Fibroblast of skin of left biceps (primary cell): ENCODE results near the gene AHCYL1.
"Not testable (repeated sequence)": the region's sequence is repeated elsewhere in the genome, so short reads cannot be mapped to it uniquely, and the experiment has no call there.

Experiments
- DNase-seq, 2 experiments: peaks; one replicate each; pipeline ENCODE4 v3.0.0-alpha.2; 2013; ENCODE audit warnings: low read depth in 2 of 2

The AHCYL1 gene

DNA sequence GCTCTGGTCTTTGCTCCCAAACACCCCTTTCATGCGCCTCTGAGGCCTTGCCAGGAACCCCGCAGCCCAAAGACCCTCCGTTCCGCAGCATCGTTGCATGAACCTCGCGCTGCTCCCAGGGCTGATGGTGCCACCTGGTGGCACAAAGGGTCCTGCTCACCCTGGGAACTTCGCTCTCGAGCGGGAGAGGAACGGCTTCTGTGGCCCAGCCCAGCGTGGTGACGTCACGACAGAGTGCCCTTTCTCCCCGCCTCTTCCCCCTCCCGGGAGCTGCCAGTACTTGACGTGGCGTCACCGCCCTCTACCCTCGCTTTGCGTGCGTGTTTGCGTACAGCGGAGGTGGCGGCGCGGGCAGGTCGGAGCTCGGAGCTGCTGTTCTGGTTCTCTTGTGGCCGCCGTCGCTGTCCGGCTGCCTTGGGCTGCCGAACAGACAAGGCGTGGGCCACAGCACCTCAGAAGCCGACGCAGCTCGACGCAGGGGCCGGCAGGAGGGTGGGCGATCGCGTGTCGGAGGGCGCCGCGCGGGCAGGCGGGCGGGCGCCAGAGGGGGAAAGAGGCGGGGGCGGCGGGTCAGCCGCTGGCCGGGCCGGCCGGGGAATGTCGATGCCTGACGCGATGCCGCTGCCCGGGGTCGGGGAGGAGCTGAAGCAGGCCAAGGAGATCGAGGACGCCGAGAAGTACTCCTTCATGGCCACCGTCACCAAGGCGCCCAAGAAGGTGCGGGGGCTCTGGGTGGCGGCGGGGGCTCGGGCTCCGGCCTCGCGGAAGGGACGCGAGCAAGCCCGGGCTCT lies at the start of gene AHCYL1:
Gene AHCYL1, plus strand, starts transcription at position 310 of the 791 bp plus-strand sequence. Its CDS starts 288 bp downstream, at position 598.
- peak; percentile 96 for DNase-seq

DNA sequence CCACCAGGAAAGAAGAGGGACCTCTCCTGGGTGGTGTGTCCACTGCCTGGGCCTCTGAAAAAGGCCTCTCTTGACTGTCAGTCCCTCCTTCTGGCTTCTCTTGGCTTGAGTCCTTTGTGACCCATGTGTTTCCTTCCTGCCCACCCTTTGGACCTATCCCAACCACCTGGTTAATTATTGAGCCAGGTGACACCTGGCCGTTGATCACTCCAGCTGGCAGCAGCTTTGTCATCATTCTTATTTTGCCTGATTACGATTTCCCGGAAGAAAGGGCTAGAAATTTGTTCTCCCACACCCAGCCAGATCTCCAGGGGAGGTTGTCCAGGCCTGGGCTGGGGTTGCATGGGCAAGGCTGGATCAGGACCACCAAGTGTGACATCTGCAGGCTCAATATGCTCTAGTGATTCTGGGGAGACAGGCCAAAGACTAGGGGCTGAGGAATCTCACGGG lies 49.1 kb upstream of the AHCYL1 start:
- no peak for DNase-seq

GRCh38 chr1:109937738-109938137 lies 46.8 kb upstream of the AHCYL1 start:
- no peak for DNase-seq

DNA sequence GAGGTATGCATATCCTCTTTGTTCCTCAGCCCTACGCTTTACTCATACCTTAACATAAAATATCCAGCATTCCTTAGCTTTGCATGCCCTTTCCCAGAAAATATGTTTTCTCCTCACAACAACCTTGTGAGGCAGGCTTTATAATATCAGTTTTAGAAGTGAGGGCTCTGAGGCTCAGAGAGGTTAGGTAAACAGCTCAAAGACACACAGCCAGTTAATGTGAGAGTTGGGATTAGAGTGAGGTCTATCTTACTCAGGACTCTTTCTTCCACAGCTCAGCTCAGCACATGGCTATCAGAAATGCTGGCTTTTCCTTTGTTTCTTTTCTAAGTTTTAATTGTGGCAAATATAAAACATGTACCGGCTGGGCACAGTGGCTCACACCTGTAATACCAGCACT lies 46.0 kb upstream of the AHCYL1 start:
- no peak for DNase-seq

DNA sequence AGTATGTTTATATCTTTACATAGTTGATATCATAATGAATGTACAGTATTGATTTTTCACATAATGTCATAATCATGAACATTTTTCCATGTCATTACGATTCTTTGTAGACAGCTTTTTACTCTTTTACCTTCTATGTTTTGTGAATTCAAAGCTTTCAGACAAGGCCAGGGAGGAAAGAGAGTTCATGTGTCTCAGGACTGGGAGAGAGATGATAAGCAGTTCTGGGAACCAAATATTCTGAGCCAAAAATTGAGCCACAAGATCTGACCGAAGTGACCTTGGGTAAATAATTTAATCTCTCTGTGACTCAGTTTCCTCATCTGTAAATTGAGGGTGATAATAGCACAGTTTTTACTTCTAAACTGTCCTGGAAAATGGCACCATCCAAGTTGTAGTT lies 42.1 kb upstream of the AHCYL1 start:
- DNase-seq, result no peak

DNA sequence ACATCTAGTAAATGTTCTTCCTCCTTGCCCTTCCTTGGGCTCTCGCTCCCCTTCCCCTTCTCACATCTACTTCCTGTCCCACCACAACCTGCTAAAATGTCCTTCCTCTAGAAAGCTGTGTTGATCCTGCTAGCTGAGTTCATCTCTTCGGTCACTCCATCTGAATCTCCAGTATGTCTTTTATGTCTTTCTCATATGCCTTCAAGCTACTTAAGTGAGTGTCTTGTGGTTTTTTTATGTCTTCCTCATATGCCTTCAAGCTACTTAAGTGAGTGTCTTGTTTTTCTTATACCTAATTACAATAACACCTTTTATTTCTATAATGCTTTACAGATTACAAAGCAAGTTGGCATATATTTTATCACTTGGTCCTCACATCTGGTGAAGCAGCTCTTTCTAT lies 40.0 kb upstream of the AHCYL1 start:
- no peak for DNase-seq

DNA sequence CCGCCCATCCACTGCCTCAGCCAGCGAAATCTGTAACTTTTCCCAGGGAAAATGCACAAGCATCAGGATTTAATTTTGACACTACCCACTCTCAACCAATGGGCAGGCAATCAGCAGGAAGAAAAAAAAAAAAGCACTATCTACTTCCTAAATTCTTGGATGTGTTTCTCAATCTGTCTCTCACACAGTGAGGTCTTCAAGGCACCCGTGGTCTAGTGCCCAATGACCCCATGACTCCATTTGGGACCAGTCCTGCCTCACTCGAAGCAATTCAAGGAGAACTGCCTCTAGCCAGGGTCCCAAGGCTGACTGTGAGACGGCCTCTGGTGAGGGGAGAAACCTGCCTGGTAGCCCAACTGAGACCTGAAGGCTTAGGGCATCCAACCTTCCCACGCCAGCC lies 38.1 kb upstream of the AHCYL1 start:
- DNase-seq, result no peak

DNA sequence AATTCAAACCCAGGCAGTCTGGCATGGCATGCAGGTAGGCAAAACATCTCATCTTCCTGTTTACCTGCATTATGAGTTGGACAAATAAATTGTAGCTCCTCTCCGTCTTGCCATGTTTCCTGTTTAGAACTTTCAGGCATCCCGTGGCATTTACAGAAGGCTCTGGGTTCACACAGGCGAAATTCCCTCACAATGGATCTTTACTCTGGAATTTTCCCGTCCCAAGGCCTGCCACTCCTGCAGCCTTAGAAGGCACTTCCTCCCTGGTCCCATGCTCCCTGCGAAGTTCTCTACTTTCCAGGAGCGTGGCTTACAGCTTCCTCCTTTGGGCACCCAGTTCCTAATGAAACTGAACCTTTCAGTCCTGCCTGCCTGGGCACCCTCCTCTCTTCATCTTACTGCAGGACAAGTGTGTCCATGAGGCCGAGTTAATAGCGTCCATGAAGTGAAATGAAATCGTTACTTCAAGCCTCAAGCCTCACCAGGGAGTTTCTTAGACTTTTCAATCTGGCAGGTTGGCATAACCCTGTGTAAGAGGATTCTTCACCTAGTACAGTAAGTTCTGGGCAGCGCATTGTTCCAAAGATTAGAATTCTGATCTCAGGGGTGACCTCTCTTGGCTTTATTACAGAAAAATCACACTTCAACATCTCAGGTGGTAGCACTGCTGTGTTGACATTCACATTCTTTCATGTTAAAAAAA lies 36.8 kb upstream of the AHCYL1 start:
- DNase-seq, result no peak

GRCh38 chr1:109948285-109948630 lies 36.3 kb upstream of the AHCYL1 start:
- DNase-seq, result no peak

DNA sequence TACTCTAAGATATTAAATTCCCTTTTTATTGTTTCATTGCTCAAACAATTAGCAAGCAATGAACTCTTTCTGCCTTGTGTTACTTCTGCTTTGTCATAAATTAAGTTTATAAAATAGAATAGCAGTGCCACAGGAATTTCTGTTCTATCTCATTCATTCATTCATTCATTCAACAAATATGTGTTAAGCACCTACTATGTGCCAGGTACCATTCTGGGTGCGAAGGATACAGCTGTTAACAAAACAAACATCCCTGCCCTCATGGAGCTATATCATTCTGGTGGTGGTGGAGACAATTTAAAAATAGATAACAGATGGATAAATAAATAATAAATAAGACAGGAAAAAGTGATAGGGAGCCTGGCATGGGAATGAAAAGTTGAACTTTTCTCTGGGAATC lies 34.5 kb upstream of the AHCYL1 start:
- no peak for DNase-seq

GRCh38 chr1:109950509-109950908 lies 34.1 kb upstream of the AHCYL1 start:
- no peak for DNase-seq

GRCh38 chr1:109951501-109951900 lies 33.1 kb upstream of the AHCYL1 start:
- DNase-seq, result not testable (repeated sequence)

DNA sequence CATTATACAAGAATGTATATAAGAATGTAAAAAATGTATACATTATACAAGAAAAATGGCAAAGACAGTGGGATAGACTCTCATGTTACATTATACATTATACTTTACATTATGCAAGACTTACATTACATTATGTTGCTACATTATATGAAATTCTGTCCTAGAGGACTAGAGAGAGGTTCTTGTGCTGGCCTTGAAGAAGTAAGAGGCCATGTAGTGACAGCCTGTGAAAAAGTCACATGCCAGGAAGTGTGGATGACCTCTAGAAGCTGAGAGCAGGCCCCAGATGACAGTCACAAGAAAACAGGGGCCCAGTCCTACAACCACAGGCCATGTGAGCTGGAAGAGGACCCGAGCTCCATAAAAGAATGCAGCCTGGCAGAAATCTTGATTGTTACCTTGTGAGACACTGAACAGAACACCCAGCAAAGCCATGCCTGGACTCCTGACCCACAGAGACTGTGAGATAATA lies 30.5 kb upstream of the AHCYL1 start:
- no peak for DNase-seq

GRCh38 chr1:109959632-109959973 lies 25.0 kb upstream of the AHCYL1 start:
- DNase-seq, result no peak

- peak; percentile 63 to 67 for DNase-seq
These were observed 24.4 kb upstream of the AHCYL1 start for GRCh38 chr1:109959974-109960744.

DNA sequence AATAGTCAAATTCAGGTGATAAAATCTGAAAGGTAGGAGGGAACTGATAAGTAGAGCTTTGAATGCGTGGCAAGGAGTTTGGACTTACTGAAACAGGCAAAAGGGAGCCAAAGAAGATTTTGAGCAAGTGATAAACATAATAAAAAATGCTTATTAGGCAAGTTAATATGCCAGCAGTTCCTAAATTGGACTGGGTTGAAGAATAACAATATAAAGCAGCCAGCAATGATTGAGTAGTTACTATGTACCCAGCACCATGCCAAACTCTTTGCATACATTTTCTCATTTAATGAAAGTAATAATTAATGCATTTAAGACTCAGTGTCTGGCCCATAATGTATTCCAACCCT lies 23.8 kb upstream of the AHCYL1 start:
- DNase-seq, result no peak

- no peak for DNase-seq
These were observed 20.7 kb upstream of the AHCYL1 start for GRCh38 chr1:109963864-109964263.

GRCh38 chr1:109969146-109969829 lies 15.3 kb upstream of the AHCYL1 start:
- DNase-seq, result peak; percentile 81 to 86

GRCh38 chr1:109969907-109970306 lies 14.7 kb upstream of the AHCYL1 start:
- no peak for DNase-seq

GRCh38 chr1:109971559-109971958 lies 13.0 kb upstream of the AHCYL1 start:
- DNase-seq, result no peak

- no peak for DNase-seq
These were observed 10.4 kb upstream of the AHCYL1 start for GRCh38 chr1:109974191-109974590.

GRCh38 chr1:109975718-109976117 lies 8.8 kb upstream of the AHCYL1 start:
- peak; percentile 61 to 68 for DNase-seq
